Cortex of kidney (tissue), 1 donor: ENCODE measurements around the gene ARPC5.
"Not testable (repeated sequence)": the region's sequence is repeated elsewhere in the genome, so short reads cannot be mapped to it uniquely, and the experiment has no call there.

Experiments
- DNase-seq: peaks from one replicate; lab custom pipeline; 2025; lab: John Stamatoyannopoulos, UW

ARPC5 gene

GRCh38 chr1:183646776-183647175 lies 11.2 kb upstream of the ARPC5 start:
- DNase-seq, result no peak

- no peak for DNase-seq
Observed at GRCh38 chr1:183645531-183645930, 9.9 kb upstream of the ARPC5 start.

DNA sequence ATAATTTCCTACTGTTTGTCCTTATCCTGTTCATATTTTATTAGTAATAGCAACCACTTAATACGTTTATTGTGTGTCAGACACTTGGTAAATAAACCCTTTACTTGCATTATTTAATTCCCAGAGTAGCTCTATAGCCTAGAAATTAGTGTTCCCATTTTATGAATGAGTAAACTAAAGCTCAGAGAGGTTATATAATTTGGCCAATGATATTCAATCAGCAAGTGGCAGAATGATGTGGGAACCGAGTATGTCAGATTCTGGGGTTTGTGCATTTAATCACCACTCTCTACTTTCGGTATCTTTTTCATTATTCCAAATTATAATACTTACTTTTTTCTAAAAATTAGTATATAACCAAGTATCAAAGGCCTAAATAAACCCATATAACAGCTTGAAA lies 6.6 kb upstream of the ARPC5 start:
- no peak for DNase-seq

DNA sequence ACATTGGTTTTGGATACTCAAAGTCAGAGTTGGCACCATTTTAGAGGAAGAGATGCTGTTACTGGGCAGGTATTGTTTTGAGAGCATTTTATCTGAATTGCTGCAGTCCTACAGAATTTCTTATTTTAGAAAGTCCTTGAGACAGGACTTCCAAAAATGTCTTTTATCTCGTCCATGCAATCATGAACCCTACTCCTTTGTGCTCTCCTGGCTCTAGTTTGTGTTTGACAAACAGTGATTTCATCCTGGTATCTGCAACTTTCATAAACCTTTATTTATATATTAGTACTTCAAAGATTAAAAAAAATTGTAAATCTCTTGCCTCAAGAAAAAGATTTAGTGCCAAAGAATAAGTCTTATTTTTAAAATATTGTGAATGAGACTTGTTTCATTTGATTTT lies 4.6 kb upstream of the ARPC5 start:
- no peak for DNase-seq

DNA sequence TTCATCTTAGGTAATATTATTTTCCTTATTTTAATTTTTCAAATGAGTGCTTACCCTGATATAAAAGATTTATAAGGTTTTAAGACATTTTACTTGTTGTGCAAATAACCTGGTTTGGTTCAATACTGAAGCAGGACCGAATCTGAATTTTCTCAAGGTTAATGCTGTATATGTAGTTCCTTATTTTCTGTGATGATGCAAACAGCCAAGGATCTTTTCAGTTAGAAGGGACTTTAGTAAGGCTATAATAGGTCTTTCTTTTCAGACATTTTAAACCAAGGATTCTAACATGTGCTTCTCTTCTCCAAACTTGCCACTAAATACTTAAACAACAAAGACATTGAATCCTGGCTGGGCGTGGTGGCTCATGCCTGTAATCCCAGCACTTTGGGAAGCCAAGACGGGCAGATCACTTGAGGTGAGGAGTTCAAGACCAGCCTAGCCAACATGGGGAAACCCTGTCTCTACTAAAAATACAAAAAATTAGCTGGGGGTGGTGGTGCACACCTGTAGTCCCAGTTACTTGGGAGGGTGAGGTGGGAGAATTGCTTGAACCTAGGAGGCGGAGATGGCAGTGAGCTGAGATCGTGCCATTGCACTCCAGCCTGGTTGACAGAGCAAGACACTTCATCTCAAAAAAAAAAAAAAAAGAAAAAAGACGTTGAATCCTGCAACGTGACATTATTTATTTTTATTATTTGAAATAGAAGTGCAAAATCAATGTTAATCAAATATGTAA lies 3.2 kb upstream of the ARPC5 start:
- no peak for DNase-seq

DNA sequence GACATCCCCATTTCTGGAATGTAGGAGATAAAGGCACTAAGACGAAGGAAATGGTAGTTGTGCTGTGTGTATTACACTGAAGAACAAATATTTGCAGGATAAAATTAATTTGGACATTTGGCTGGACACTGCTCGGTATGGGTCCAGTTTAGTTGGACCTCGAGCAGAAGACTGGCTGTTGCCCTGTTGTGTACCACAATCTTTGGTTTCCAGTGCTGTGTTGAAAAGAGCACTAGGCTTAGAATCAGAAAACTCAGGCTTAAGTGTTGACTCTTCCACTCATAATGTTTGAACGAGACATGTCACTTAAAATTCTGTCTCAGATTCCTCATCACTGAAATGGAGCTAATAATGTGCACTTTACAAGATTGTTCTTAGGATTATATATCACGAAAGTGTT lies 1.2 kb upstream of the ARPC5 start:
- DNase-seq, result no peak

DNA sequence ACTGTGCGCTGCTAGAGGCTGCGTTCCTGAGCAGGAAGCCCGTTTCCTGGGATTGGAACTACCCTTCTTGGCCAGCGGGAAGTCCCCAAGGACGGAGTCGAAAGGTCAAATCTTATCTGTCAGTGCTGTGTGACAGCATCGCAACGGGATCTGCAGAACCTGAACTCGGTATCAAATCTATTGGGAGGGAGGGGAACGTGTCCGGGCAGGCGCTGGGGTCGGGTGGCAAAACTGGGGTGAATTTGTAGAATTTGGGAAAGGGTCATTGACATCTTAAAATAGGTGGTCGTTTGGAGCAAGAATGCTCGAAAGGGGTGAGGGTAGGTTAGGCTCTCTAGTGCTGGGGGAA lies 725 bp upstream of the ARPC5 start:
- DNase-seq, result no peak

GRCh38 chr1:183635099-183635605 lies 431 bp downstream of the ARPC5 start:
- peak; percentile 17 for DNase-seq

DNA sequence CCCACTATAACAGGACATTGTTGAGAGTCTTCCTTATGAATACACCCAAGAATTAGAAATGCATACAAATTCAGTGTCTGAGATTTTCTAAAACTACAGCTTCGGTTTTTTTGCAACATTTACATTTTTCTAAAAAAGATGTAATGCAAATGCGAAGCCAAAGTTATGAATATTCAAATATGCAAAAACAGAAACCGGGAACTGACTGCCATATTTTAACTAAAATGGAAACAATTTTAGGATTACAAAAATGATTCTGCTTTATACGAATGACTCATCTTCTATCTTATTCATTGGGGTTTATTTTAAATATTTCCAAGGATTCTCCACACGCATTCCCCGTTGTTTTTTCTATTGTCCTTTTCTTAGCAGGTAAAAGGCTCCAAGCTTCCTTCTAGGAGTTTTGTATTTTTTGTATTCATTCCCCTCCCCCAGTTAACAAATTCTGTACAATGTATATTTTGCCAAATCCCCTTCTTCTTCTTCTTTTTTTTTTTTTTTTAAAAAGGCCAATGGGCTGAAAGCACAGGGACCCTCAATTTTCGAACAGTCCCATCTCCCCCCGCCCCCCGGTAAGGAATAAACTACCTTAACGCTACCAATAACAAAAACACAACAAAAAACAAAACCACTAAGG lies 1.0 kb downstream of the ARPC5 start:
- no peak for DNase-seq

GRCh38 chr1:183633676-183634343 lies 1.8 kb downstream of the ARPC5 start:
- no peak for DNase-seq

DNA sequence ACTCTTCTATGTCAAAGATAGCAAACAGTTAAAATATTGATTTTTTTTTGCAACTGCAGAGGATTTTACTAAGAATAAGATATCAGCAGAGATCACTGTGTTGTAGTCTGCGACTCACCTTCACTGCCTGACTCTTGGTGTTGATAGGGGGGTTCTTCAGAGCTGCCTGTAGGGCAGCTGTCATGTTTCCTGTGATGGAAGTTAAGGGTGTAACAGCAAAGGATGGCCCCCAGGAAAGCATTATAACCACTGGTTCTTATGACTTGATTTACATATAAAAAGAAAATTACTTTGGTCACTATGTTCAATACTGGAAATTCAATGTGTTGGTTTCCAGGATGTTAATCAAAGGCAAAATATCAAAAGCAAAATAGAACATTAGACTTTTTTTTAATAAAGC lies 2.6 kb downstream of the ARPC5 start:
- no peak for DNase-seq

DNA sequence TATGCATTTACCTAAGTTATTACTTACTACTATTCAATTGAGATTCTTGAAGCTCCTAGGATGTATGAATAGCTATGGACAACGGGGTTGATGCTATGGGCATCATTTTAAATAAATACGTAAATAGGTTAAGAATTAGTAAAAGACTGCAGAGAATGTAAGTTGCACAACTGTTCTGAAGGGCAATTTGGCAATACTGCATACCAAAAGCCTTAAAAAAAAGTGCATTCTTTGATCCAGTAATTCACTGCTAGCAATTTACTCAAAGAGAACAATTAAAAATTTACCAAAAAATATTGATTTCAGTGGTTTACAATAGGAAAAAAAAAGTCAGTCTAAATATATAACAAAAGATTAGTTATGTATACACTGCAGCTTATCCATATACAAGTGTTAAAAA lies 3.5 kb downstream of the ARPC5 start:
- DNase-seq, result no peak

- no peak for DNase-seq
Observed at GRCh38 chr1:183630748-183631147, 4.8 kb downstream of the ARPC5 start.

DNA sequence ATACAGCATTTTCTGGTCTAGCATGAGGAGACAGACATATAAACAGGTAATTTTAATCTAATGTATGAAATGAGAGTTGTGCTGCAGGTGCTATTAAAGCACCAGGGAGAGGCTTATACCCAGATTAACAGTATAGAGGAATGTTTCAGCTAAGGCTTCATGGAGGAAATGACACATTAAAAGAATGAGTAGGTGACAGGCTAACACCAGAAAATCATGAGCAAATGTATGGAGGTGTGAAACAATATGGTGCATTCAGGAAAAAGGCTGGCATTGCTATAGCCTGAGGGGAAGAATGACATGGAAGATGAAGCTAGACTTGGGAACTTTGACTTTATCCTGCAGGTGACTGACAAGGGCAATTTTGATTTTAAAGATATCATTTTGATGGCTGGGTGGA lies 7.0 kb downstream of the ARPC5 start:
- no peak for DNase-seq

- not testable (repeated sequence) for DNase-seq
Observed at GRCh38 chr1:183626236-183626635, 9.3 kb downstream of the ARPC5 start.

DNA sequence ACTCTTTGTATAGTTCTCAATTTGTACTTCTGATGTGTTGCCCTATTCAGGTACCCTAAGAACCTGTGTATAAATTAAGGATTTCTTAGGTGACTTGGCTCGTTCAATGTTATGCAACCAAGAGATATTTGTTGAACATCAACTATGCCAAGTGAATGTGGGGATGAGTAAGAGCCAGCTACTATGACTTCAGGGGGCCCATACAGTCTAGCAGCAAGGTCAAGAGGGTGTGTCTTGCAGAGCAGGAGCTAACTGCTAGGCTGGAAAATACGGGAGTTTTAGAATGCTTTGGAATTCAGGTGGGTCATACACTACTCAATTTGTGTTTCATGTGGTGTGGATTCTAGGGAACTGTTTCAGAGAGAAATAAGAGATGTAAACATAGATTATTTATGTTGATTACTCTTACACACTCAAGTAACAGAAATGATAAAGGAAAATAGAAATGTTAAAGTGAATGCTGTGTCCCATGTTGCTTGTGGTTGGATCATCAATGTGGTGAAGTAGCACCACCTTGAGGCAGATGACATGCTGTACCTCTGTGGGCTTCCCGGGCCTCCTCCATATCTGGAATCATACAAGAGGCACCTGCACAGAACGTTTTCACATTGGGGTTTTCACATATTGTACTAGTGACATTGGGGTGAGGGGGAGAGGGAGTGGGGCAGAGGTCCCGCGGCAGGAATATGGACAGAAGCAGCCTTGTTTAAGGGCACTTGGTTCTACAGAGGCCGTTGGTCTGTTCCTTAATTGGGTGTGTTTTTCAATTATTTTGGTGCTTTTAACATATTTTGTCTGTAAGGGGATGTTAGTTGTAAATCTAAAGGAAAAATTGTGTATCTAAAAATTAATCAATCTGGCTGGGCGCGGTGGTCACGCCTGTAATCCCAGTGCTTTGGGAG lies 12.4 kb downstream of the ARPC5 start:
- DNase-seq, result no peak

GRCh38 chr1:183622013-183622412 lies 13.6 kb downstream of the ARPC5 start:
- DNase-seq, result no peak

GRCh38 chr1:183620311-183620710 lies 15.3 kb downstream of the ARPC5 start:
- DNase-seq, result no peak

GRCh38 chr1:183619781-183620180 lies 15.8 kb downstream of the ARPC5 start:
- DNase-seq, result no peak

GRCh38 chr1:183618202-183618601 lies 17.4 kb downstream of the ARPC5 start:
- not testable (repeated sequence) for DNase-seq

- DNase-seq, result not testable (repeated sequence)
Observed at GRCh38 chr1:183612975-183613374, 22.6 kb downstream of the ARPC5 start.

DNA sequence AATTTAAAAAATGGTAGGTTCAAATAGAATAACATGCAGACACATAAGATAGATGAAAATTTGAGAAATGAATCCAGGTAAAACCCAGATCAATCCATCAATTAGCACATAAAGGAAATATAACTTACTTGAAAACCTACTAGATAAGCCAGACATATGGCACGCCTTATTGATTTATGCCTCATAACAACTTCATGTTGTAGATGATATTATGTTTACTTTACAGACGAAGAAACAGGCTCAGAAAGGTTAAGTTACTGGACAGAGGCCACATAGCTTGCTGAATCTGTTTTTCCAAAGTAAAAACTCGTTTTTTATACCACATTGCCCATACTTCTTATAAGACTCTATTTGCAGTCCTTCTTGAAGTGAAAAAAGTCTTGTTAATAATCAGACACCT lies 23.2 kb downstream of the ARPC5 start:
- DNase-seq, result no peak
